ENCODE data around the gene SEC22A. TPM values are rescaled to one million over a fixed set of nuclear protein-coding genes. Genes with fewer than 3 reads are reported as not detected.

The SEC22A gene
- total and polyA plus RNA-seq, 2 donors (not counting 1 experiment from before 2014, with no cell fraction given): 15.6 to 19.3 TPM

GRCh38 chr3:123292321-123293310, 90.9 kb downstream of the SEC22A start:
- Histone ChIP-seq H3K36me3 (replicated peaks in 1 of 2; ENCODE audit: control extremely low read depth in 1 of 2, control insufficient read depth in 1 of 2, extremely low read depth in 1 of 2, insufficient read depth in 2 of 2, low read length in 1 of 2) (no peaks in the 10 kb centered on the region), H3K27me3 (replicated peaks in 1 of 4; ENCODE audit: control extremely low read depth in 1 of 4, control insufficient read depth in 3 of 4, insufficient read depth in 4 of 4, low read length in 3 of 4) (no peaks in the 10 kb centered on the region), H3K4me1 (ENCODE audit: control insufficient read depth in 2 of 2, insufficient read depth in 2 of 2, low read length in 2 of 2) (no peaks in the 10 kb centered on the region), H3K4me3 (ENCODE audit: control extremely low read depth in 1 of 5, extremely low read depth in 1 of 5, insufficient read depth in 1 of 5, low read depth in 2 of 5, low read length in 4 of 5) (no peak overlapping the region), H4K20me1 (ENCODE audit: control insufficient read depth, insufficient read depth, low read length, poor library complexity, severe bottlenecking) (no peaks in the 10 kb centered on the region), H3K79me2 (ENCODE audit: control insufficient read depth, insufficient read depth, low read length) (no peaks in the 10 kb centered on the region), H3K4me2 (replicated peaks; ENCODE audit: low read depth, low read length, poor library complexity, severe bottlenecking) (no peak overlapping the region), H3K9me3 (ENCODE audit: control extremely low read depth in 1 of 3, control insufficient read depth in 2 of 3, insufficient read depth in 1 of 3, low read length in 2 of 3) (peaks cover 0 to 5% (median 0%) of the 10 kb centered on the region in 3 donors), H3K27ac (ENCODE audit: low read length in 2 of 2) (no peak overlapping the region), H2AFZ (ENCODE audit: insufficient read depth, low read depth, low read length, poor library complexity, severe bottlenecking) (no peak overlapping the region), H3K9ac (ENCODE audit: low read length) (no peak overlapping the region)
- Mint-ChIP-seq H3K4me3 (no peak overlapping the region), H3K27ac (no peak overlapping the region), H3K27me3 (no peaks in the 10 kb centered on the region), H3K4me1 (no peaks in the 10 kb centered on the region), H3K9me3 (ENCODE audit: insufficient read depth) (no peaks in the 10 kb centered on the region)
- WGBS (ENCODE audit: insufficient coverage): 74% methylated on average over 13 of the region's 15 CpGs
- TF ChIP-seq, protein P1, sequence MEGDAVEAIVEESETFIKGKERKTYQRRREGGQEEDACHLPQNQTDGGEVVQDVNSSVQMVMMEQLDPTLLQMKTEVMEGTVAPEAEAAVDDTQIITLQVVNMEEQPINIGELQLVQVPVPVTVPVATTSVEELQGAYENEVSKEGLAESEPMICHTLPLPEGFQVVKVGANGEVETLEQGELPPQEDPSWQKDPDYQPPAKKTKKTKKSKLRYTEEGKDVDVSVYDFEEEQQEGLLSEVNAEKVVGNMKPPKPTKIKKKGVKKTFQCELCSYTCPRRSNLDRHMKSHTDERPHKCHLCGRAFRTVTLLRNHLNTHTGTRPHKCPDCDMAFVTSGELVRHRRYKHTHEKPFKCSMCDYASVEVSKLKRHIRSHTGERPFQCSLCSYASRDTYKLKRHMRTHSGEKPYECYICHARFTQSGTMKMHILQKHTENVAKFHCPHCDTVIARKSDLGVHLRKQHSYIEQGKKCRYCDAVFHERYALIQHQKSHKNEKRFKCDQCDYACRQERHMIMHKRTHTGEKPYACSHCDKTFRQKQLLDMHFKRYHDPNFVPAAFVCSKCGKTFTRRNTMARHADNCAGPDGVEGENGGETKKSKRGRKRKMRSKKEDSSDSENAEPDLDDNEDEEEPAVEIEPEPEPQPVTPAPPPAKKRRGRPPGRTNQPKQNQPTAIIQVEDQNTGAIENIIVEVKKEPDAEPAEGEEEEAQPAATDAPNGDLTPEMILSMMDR (IDR thresholded peaks at IDR 0.05): no peak
- TF ChIP-seq EZH2 (IDR thresholded peaks at IDR 0.05; ENCODE audit: borderline replicate concordance, insufficient read depth, low read depth, low read length, poor library complexity, severe bottlenecking): no peak
- ChIA-PET POLR2A (no interaction called here), CTCF (no interaction called here)
- ATAC-seq (ENCODE audit: low read depth) (no peak), DNase-seq (no peak)
- intact Hi-C loops (cut with micrococcal nuclease): no loop called here

- POLR2A ChIA-PET: no interaction called here
- Mint-ChIP-seq H3K27me3 (no peaks in the 10 kb centered on the region), H3K9me3 (ENCODE audit: insufficient read depth) (no peaks in the 10 kb centered on the region), H3K4me3 (no peak overlapping the region), H3K27ac (no peak overlapping the region), H3K4me1 (no peaks in the 10 kb centered on the region)
- intact Hi-C loops (cut with micrococcal nuclease): no loop called here
- CTCF ChIA-PET: no interaction called here
- ATAC-seq (ENCODE audit: low read depth) (no peak), DNase-seq (no peak)
- TF ChIP-seq, protein P1 (IDR thresholded peaks at IDR 0.05): no peak
- TF ChIP-seq EZH2 (IDR thresholded peaks at IDR 0.05; ENCODE audit: borderline replicate concordance, insufficient read depth, low read depth, low read length, poor library complexity, severe bottlenecking): no peak
- no peaks in the 10 kb centered on the region for H3K79me2 ChIP-seq (ENCODE audit: control insufficient read depth, insufficient read depth, low read length)
- H3K9ac ChIP-seq (ENCODE audit: low read length): no peak overlapping the region
- H3K4me1 ChIP-seq (ENCODE audit: control insufficient read depth in 2 of 2, insufficient read depth in 2 of 2, low read length in 2 of 2): no peaks in the 10 kb centered on the region
- 97% methylated on average over 13 of the region's 13 CpGs for WGBS (ENCODE audit: insufficient coverage)
- H3K4me2 ChIP-seq (replicated peaks; ENCODE audit: low read depth, low read length, poor library complexity, severe bottlenecking): no peak overlapping the region
- H3K4me3 ChIP-seq (ENCODE audit: control extremely low read depth in 1 of 5, extremely low read depth in 1 of 5, insufficient read depth in 1 of 5, low read depth in 2 of 5, low read length in 4 of 5): no peak overlapping the region
- H3K27ac ChIP-seq (ENCODE audit: low read length in 2 of 2): no peak overlapping the region
- no peaks in the 10 kb centered on the region for H4K20me1 ChIP-seq (ENCODE audit: control insufficient read depth, insufficient read depth, low read length, poor library complexity, severe bottlenecking)
- H3K36me3 ChIP-seq (replicated peaks in 1 of 2; ENCODE audit: control extremely low read depth in 1 of 2, control insufficient read depth in 1 of 2, extremely low read depth in 1 of 2, insufficient read depth in 2 of 2, low read length in 1 of 2): no peaks in the 10 kb centered on the region
- no peak overlapping the region for H2AFZ ChIP-seq (ENCODE audit: insufficient read depth, low read depth, low read length, poor library complexity, severe bottlenecking)
- peaks cover 0 to 5% (median 0%) of the 10 kb centered on the region in 3 donors for H3K9me3 ChIP-seq (ENCODE audit: control extremely low read depth in 1 of 3, control insufficient read depth in 2 of 3, insufficient read depth in 1 of 3, low read length in 2 of 3)
- no peaks in the 10 kb centered on the region for H3K27me3 ChIP-seq (replicated peaks in 1 of 4; ENCODE audit: control extremely low read depth in 1 of 4, control insufficient read depth in 3 of 4, insufficient read depth in 4 of 4, low read length in 3 of 4)
Observed at GRCh38 chr3:123294296-123294938, 92.7 kb downstream of the SEC22A start.

Measured in B cell (primary cell).